GM18951 (cell line): ENCODE results near the gene PTPRB.

Experiments used
- POLR2A ChIP-seq: IDR thresholded peaks from 4 replicates; pipeline ENCODE4 v1.6.1; 2011; ENCODE audit warnings: mild to moderate bottlenecking; ENCODE audit not compliant: insufficient read length, insufficient read depth; ENCODE audit errors: extremely low read depth
- in situ Hi-C: fragments of 300-500 bp; cut with MboI; formaldehyde crosslinking; loops from one replicate; pipeline ENCODE4 v1.12.0; 2022; ENCODE audit warnings: low sequenced_read_pairs, mixed read lengths, inconsistent platforms; ENCODE audit not compliant: unreplicated experiment

PTPRB gene

DNA sequence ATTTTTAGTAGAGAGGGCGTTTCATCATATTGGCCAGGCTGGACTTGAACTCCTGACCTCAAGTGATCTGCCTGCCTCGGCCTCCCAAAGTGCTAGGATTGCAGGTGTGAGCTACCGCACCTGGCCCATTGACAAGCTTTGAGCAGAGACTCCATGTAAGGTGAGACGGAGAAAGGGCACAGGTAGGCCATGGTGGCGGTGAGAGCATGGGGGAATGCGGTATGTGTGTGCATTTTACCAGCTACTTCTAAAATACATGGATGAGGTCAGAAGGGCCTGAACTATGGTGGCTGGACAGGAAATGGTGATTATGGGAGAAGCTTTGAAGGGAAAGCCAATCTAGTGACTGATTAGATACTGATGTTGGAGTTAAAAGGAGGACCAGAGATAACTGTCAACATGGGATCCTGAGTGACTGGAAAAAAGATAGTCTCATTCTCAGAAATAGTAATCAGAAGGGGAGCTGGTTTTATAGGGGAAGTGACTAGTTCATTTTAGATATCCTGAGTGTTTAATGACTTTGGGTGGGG is 21.9 kb upstream of the PTPRB start:
- in situ Hi-C loops: no loop called here

DNA sequence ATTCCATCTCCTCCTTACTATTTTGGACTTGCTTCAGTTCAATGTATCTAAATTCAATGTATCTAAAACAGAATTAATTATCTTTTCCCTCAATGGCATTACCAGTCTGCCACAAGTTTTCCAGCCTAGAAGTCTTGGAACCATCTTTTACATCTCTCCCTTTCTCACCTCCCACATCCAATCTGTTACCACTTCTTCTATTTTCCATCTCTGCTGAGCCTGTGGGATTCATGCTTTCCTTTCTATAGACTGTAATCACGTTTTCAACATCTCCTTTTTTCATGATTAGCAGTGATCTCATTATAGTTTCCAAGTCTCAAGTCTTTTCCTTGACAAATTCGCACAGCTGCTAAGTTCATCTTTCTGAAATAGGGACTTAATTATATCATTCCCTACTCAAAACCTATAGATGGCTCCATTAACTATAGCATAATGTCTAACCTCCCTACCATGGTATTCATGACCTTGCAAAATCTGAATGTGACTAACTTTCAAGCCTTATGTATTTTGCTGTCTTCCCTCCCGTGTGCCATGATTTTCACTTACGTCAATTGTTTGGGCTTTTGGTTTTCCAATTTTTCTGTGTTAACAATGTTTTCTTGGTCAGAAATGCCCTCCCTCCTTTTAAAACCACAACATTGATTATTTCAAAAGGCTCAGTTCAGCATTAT is 20.5 kb upstream of the PTPRB start:
- in situ Hi-C loops: no loop called here
- TF ChIP-seq POLR2A: no peak

More for the DNA sequence above, 21.9 kb upstream of the PTPRB start:
- TF ChIP-seq POLR2A: no peak

DNA sequence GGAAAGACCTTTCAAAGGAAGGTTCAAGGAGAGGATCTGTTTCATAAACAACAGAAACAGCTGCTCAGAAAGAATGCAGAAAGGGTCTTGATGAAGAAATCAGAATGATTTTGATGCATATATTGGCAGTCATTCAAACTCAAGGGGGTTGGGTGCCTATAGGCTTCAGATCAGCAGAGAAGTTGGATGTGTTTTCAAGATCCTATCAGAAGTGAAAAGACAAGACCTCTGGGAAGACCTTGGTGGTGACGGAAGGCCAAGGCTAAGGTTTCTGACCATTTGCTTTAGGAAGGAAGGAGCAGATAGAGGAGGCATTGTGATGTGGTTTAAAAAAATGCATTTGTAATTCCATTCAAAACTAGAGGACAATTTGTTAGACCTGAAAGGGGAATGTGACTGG is 15.2 kb upstream of the PTPRB start:
- TF ChIP-seq POLR2A: no peak
- in situ Hi-C loops: no loop called here

DNA sequence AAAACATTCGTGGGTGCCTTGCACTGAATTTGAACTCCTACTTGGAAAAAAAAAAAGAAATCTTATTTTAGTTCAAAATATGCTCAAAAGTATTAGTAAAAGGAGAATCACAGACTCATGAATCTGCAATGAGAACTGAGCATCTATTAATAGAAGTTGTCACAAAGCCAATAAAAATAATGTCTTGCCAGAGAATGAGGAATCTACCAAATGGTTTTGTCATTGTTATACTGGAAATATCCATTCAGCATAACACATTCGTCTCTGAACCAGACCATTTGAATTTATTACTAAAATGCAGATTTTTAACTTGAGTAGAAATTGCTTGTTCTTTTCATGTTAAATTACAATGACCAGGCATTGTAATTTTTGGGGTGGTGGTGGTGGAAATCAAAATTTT is 11.6 kb upstream of the PTPRB start:
- TF ChIP-seq POLR2A: no peak
- in situ Hi-C loops: no loop called here

DNA sequence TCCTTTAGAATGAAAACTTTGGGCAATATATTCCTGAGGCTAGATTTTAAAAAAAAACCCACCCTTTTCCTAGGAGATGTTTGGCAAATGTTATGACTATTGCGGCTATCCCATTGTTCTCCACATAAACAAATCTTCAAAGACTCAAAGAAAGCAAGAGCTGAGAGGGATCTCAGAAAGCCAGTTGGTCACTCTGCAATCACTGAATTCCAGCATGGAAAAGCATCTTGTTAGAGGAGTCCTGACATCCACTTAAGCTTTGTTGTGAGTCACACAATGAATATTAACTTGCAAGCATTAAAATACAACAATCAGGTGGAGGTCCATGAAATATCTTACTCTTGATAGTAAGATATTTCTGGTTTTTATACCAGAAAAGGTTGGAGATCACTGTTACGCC is 11.0 kb upstream of the PTPRB start:
- in situ Hi-C loops: no loop called here
- no peak for TF ChIP-seq POLR2A

DNA sequence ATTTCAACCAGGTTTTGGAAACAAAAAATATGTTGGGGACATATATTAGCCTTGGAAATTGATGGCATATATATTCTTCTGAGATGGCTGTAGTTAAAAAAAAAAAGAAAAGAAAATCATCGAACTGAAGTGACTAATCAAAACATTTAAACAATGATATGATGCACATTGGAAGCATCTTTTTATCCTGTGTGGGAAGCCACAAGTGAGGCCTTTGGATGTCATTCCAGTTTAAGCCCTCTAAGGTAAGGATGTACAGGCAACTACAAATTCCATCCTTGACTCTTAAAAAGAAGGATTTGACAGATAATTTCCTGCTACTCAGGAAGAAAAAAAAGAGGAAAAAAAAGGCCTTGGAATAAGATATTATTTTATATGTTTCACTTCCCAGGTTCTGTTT is 9.6 kb upstream of the PTPRB start:
- in situ Hi-C loops: no loop called here
- no peak for TF ChIP-seq POLR2A

DNA sequence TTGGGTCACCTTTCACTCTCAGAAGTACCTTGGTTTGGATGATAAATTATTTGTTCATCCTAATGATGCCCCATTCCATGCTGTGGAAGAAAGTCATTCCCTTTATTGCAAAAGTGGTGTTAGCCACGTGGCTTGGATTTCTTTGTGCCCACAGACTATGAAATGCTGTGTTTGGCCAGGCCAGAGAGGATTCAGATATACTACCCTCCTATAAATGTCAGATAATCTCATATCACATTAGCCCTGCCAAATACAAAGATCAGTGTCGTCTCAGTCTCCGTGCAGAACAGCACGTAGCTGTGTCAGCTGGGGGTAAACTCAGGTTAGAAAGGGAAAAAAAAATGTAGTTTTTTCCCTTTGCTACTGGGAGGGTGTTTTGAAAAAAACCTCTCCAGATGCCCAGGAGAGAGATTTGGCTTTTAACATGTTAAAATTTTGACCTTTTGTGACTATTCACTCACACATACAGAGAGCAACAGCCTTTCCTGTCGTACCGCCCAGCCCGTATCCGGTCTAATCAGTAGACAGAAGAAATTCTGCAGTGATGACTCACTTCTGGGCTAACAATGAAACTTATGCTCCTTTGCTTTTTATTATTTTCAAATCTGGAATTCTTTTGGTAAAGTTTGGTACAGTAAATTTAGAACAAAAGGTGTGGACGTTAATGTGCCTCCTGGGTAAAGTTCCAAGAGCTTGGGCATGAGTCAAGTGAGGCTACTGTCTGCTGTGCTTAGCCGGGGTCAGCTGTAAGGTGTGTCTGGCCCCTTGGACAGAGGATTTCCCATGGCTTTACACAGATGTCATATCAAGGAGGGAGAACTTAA is 8.5 kb upstream of the PTPRB start:
- in situ Hi-C loops: no loop called here
- TF ChIP-seq POLR2A: no peak

DNA sequence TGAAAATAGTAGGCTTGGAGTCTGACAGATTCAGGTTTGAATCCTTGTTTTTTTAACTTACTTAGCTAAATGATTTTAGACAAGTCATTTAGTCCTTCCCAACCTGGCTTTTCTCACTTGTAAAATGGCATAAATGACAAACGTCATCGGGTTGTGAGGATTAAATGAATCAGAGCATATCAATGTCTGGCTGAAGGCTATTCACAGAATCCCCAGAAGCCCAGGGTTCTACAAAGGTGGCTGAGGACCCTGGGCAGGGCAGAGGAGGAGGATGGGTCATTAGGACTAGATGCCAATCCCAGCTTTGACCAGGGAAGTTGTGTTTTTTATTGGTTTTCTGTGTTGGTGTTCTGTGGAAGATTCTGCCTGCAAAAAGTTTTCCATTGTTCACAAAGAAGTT is 7.6 kb upstream of the PTPRB start:
- no peak for TF ChIP-seq POLR2A

DNA sequence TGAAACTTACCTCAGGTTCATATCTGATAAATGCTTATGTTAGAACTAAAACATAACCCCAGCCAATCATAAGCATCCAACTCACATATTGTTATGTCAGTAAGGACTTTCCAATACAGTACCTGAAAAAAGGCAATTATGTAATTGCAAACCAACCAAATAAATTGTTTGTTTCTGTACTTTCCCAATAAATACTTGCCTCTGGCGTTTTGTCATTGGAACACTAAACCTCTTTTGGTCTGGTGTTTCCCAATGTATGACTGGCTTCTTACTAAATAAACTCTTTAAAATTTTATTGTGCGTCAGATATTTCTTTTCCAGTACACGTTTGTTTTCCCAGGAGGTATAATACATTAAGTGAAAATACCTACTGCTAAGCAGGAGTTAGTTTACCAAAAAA is 6.7 kb upstream of the PTPRB start:
- in situ Hi-C loops: no loop called here
- no peak for TF ChIP-seq POLR2A

More for the DNA sequence above, 7.6 kb upstream of the PTPRB start:
- in situ Hi-C loops: no loop called here

DNA sequence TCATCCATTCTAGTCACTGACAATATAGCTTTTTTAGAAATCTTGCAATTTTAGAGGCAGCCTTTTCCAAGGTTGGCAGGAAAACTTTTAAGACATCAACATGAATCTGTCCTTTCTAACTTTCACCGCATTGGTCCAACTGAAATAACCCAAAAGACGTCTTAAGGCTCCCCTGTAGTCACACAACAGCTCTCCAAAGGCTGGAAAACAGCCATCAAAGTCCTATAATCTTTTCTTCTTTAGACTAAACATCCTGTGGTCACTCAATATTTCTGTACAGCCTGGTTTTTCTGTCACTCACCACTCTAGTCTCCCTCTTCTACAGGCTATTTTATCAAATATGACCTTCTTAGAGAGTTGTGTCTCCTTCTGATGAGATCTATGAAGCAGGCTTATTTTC is 4.5 kb upstream of the PTPRB start:
- in situ Hi-C loops: no loop called here
- TF ChIP-seq POLR2A: no peak

DNA sequence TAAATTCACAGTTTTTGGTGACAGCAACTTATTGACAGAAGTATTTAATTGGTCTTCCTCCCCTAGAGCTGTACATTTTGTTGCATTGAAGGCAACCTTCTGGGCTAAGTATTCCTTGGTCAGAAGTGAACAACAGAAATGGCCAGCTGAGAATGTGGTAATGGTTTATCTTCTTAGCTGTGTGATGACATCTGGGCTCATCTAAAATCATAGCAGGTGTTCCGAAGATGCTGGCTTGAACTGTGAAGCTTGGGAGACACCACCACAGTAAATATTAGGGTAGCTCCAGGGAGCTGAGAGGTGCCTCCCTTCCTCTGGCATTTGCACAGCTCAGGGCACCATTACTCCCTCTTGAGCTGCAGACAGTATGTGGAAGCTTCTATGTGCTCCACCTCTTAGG is 3.7 kb upstream of the PTPRB start:
- in situ Hi-C loops: no loop called here
- TF ChIP-seq POLR2A: no peak

DNA sequence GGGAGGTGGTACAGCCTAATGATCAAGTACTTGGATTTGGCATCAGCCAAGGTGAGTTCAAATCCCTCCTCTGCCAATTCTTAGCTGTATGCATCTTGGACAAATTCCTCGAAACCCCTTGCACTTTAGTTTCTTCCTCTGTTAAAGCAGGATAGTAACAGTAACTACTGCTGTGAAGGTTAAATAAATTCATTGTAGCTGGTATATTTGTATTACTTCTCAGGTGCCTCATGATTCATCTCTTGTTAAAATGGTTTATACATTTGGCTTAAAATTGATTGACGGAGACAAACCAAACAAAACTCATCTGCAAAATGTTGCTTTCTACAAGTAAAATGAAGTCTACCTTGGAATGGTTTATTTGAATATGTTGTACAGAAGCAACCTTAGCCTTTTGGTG is 2.3 kb upstream of the PTPRB start:
- in situ Hi-C loops: no loop called here
- no peak for TF ChIP-seq POLR2A

DNA sequence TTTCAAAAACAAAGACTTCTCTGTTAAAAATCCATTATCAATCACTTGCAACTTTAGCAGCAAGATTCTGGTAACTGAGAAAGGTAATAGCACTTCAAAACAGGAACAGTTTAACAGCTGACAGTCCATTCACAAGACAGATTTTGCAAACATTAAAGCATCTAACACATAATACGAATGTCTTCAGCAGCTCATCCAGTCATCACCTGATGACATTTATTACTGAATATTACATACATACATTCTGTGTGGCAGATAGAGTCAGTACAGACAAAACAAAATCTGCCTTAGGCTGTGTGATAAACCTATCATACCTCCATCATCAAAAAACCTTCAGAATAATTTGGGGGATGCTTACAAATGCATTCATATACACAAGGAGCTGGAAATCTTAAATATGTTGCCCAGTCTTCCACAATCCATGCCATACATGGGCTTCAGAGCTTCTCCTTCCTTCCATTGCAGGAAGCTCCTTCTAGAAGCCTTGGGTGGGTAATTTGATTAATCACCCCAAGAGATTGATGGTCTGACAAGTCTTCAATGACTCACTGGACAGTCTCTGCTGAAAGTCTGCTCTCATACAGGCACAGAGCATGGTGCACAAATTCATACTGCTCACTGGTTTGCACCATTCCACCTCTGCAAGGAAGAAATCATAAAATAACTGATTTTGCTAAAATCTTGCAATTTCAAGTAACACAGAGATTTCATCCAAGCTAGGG is 1.6 kb upstream of the PTPRB start:
- TF ChIP-seq POLR2A: no peak
- in situ Hi-C loops: no loop called here

DNA sequence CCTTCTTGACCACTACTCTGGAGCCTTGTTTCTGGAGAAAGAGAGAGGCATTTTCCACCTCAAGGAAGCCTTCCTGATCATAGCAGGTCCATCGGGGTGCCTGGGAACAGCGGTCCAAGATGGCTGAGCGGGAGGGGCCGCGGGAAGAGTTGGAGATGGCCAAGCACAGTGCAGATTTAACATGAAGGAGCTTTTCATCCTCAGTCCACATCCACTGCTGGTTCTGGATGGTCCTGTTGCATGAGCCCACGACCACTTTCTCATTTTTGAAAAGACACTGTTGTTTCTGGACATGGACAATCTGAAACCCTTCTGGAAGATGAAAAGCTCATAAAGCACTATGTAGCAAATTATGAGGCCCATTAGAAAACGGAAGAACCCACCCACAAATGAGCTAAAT is 1.5 kb downstream of the PTPRB start:
- no peak for TF ChIP-seq POLR2A
- in situ Hi-C loops: no loop called here
